NCI-H226 (cell line): ENCODE results near the gene CEP152.

Source experiments
- DNase-seq: peaks from one replicate; pipeline ENCODE4 v3.0.0-alpha.2; 2015

CEP152 gene

DNA sequence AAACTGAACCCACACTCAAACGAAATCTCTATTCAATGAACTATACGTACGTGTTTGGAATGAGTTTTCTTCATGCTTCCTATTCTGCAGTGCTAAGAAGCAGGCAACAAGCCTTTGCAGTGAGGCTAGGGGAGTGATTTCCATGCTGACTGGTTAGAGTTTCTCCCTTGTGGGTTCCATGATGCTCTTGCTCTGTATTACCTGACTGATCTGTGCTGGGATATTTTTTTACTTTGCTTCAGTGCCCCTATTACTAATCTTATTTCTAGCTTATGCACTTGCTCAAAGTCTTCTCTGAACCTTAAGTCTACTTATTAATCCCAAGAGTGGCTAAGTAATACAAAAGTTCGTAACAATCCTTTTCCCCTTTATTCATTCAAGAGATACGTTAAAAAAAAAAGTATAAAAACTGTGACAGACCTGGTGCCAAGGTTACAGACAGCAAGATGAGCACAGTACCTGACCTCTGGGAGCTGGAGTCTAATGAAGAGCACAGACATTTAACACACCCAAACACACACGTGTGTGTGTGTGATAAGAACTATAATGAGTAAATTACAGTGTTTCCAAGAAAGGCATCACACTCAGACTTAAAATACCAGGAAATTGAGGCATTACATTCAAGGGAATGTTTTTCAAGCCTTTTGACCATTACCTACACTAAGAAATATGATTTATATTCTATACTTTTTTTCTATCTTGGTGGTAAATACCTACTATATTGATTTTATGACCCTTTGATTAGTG lies 114.9 kb downstream of the CEP152 start:
- no peak for DNase-seq

DNA sequence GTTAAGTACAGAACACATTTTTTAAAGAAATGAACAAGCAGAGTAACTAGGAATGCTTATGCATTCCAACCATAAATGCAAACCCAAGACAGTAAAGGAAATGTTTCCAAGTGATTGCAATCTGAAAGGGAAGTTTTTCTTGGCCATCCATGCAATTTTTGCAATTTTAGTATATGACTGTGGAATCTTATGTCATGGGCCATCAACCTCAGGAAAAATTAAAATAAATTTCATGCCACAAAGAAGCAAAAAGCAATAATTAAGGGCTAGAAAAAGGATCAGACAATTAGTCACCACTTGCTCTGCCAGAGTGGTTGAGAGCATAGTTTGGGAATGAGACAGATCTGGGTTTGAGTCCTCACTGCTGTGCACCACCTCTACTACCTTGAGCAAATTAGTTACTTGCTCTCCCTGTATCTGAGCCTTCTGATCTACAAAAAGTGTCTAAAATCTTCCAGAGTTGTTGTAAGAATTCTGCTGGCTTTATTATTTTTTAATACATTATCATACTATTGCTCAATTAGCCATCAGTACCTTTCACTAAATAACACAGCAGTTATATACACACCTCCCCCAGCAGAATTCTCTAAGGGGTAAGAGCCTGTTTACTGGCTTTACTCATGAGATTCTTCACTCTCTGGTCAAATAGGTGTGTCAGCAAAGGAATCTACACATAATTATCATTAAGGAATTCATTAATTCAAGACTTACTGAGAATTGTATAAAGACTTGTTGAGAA lies 115.6 kb downstream of the CEP152 start:
- peak; percentile 77 for DNase-seq

DNA sequence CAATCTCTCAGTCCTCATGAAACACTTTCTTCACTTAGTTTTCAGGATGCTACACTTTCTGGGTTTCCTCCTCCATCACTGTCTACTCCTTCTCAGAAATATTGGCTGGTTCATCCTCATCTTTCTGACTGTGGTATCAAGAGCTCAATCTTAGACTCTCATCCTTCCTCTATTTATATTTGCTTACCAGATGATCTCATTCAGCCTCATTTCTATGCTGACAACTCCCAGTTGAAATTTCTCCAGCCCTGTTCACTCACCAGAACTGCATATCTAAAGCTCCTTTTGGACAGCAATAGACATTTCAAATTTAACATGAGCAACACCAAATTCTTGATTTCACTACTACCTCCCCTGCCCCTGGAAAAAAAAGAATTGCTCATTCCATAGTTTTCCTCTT lies 117.4 kb downstream of the CEP152 start:
- peak; percentile 65 for DNase-seq

DNA sequence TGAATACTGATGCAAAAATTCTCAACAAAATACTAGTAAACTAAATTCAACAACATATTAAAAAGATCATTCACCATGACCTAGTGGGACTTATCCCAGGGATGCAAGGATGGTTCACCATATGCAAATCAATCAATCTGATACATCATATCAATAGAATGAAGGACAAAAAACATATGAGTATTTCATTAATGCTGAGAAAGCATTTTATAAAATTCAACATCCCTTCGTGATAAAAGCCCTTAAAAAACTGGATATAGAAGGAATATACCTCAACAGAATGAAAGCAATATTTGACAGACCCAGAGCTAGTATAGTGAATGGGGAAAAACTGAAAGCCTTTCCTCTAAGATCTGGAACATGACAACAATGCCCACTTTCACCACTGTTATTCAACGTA lies 122.4 kb downstream of the CEP152 start:
- no peak for DNase-seq
